ENCODE data around the gene ATP9B.

DNA sequence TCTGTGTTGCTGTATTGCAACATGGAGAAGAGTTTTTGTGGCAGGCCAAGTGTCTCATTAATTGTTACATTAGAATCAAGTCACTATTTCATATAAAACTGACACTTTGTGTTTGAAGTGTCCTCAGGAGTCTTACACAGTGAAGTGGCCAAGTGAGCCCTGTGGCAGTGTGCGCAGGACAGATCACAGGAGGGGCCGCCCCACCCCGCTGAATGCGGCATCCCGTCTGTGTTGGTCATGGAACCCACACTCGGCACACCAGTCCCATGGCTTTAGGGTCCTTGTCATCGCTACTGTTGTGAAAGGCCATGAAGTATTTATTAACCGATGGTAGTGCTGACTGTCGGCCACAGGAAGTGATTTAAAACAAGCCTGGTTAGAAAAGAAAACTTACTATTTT lies 181.8 kb downstream of the ATP9B start:
- no peak for TF ChIP-seq MAX (IDR thresholded peaks at IDR 0.05; ENCODE audit: low read depth)
- no peak for TF ChIP-seq CTCF (IDR thresholded peaks at IDR 0.05)
- no peak for TF ChIP-seq CHD2 (IDR thresholded peaks at IDR 0.05; ENCODE audit: low read length, partially characterized antibody)
- no peak for TF ChIP-seq GABPA (IDR thresholded peaks at IDR 0.05; ENCODE audit: low read depth)
- TF ChIP-seq REST (IDR thresholded peaks at IDR 0.05; ENCODE audit: low read depth, low read length): no peak
